ENCODE results near the gene PLEKHA1. TPM values are rescaled to one million over a fixed set of nuclear protein-coding genes. Genes with fewer than 3 reads are reported as not detected.

Gene PLEKHA1
- polyA plus RNA-seq, 3 donors: 5.5 to 14.9 (median 12.3) TPM

DNA sequence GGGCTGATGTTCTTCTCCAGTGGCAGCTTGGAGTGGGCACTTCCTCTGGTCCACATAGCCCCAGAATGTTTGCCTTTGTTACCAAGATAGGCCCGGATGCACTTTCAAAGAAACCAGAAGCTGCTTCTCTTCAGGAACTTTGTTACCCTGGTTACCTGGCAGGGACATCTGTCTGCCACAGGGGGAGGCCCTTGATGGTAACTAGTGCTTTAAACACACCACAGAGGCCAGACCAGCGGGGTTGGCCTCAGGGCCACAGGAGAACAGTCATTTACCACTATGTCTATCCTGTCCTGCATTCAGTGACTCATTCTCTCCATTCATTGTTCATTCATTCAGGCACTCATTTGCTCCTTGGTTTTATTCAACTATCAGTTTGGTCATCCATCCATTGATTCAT lies 11.9 kb upstream of the PLEKHA1 start:
- H3K9me3 Mint-ChIP-seq: peaks cover 0 to 17% (median 9%) of the 10 kb centered on the region in 7 donors

DNA sequence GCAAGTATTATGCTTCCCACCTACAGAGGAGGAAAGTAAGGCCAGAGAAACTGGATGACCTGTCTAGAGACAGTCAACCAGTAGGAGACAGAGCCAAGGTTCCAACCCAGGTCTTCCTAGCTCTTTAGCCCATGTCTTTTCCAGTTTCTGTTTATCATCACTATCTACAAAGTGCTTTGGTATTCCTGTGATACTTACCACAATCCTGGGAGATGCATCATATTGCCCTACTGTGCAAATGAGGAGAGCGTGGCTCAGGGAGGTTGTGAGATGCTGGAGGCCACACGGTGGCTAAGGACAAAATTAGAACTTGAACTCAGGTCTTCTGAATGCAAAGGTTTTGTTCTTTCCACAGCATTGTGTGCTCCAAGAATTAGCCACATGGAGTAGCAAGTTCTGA lies 11.2 kb upstream of the PLEKHA1 start:
- no peaks in the 10 kb centered on the region for H4K20me1 ChIP-seq (ENCODE audit: insufficient read depth, low read length)
- H3K4me3 ChIP-seq (replicated peaks in 1 of 3; ENCODE audit: low read depth in 2 of 3, low read length in 3 of 3): no peak overlapping the region
- H3K27ac ChIP-seq (ENCODE audit: low read depth in 1 of 2, low read length in 2 of 2): no peak overlapping the region
- H3K4me1 ChIP-seq (ENCODE audit: control insufficient read depth in 1 of 2, insufficient read depth in 2 of 2, low read length in 2 of 2): no peaks in the 10 kb centered on the region
- no peaks in the 10 kb centered on the region for H3K79me2 ChIP-seq (ENCODE audit: insufficient read depth, low read length)
- intact Hi-C loops (cut with micrococcal nuclease): no loop called here
- no peak overlapping the region for H3K4me2 ChIP-seq (replicated peaks; ENCODE audit: extremely low read depth, low read length, poor library complexity, severe bottlenecking)
- Mint-ChIP-seq H3K27ac (no peak overlapping the region), H3K4me1 (no peaks in the 10 kb centered on the region), H3K27me3 (ENCODE audit: low read depth in 3 of 3) (peaks cover 14 to 21% (median 18%) of the 10 kb centered on the region in 3 donors), H3K9me3 (peaks cover 0 to 14% (median 7%) of the 10 kb centered on the region in 7 donors), H3K36me3 (no peaks in the 10 kb centered on the region), H3K4me3 (no peak overlapping the region)
- no peak overlapping the region for H2AFZ ChIP-seq (ENCODE audit: insufficient read depth, low read depth, low read length, poor library complexity, severe bottlenecking)
- WGBS (ENCODE audit: insufficient coverage): 93% methylated on average over 2 of the region's 2 CpGs
- TF ChIP-seq, protein P1, sequence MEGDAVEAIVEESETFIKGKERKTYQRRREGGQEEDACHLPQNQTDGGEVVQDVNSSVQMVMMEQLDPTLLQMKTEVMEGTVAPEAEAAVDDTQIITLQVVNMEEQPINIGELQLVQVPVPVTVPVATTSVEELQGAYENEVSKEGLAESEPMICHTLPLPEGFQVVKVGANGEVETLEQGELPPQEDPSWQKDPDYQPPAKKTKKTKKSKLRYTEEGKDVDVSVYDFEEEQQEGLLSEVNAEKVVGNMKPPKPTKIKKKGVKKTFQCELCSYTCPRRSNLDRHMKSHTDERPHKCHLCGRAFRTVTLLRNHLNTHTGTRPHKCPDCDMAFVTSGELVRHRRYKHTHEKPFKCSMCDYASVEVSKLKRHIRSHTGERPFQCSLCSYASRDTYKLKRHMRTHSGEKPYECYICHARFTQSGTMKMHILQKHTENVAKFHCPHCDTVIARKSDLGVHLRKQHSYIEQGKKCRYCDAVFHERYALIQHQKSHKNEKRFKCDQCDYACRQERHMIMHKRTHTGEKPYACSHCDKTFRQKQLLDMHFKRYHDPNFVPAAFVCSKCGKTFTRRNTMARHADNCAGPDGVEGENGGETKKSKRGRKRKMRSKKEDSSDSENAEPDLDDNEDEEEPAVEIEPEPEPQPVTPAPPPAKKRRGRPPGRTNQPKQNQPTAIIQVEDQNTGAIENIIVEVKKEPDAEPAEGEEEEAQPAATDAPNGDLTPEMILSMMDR (IDR thresholded peaks at IDR 0.05): no peak
- H3K27me3 ChIP-seq (ENCODE audit: control insufficient read depth in 2 of 2, insufficient read depth in 2 of 2, low read length in 2 of 2): no peaks in the 10 kb centered on the region
- no peak overlapping the region for H3K9ac ChIP-seq (ENCODE audit: insufficient read depth, low read length, poor library complexity, severe bottlenecking)
- no peaks in the 10 kb centered on the region for H3K9me3 ChIP-seq (replicated peaks in 1 of 2; ENCODE audit: control insufficient read depth in 1 of 2, insufficient read depth in 1 of 2, low read length in 2 of 2)
- H3K36me3 ChIP-seq (replicated peaks in 1 of 2; ENCODE audit: control insufficient read depth in 1 of 2, insufficient read depth in 2 of 2, low read length in 2 of 2): no peaks in the 10 kb centered on the region
- no peak for DNase-seq

More for the DNA sequence above, 11.9 kb upstream of the PLEKHA1 start:
- peaks cover 14 to 21% (median 19%) of the 10 kb centered on the region in 3 donors for H3K27me3 Mint-ChIP-seq (ENCODE audit: low read depth in 3 of 3)
- Histone ChIP-seq H3K4me2 (replicated peaks; ENCODE audit: extremely low read depth, low read length, poor library complexity, severe bottlenecking) (no peak overlapping the region), H2AFZ (ENCODE audit: insufficient read depth, low read depth, low read length, poor library complexity, severe bottlenecking) (no peak overlapping the region), H3K36me3 (replicated peaks in 1 of 2; ENCODE audit: control insufficient read depth in 1 of 2, insufficient read depth in 2 of 2, low read length in 2 of 2) (no peaks in the 10 kb centered on the region), H3K4me3 (replicated peaks in 1 of 3; ENCODE audit: low read depth in 2 of 3, low read length in 3 of 3) (no peak overlapping the region), H4K20me1 (ENCODE audit: insufficient read depth, low read length) (no peaks in the 10 kb centered on the region), H3K79me2 (ENCODE audit: insufficient read depth, low read length) (no peaks in the 10 kb centered on the region), H3K4me1 (ENCODE audit: control insufficient read depth in 1 of 2, insufficient read depth in 2 of 2, low read length in 2 of 2) (no peaks in the 10 kb centered on the region), H3K27me3 (ENCODE audit: control insufficient read depth in 2 of 2, insufficient read depth in 2 of 2, low read length in 2 of 2) (no peaks in the 10 kb centered on the region), H3K9me3 (replicated peaks in 1 of 2; ENCODE audit: control insufficient read depth in 1 of 2, insufficient read depth in 1 of 2, low read length in 2 of 2) (no peaks in the 10 kb centered on the region), H3K27ac (ENCODE audit: low read depth in 1 of 2, low read length in 2 of 2) (no peak overlapping the region), H3K9ac (ENCODE audit: insufficient read depth, low read length, poor library complexity, severe bottlenecking) (no peak overlapping the region)
- no peak overlapping the region for H3K27ac Mint-ChIP-seq
- TF ChIP-seq, protein P1 (IDR thresholded peaks at IDR 0.05): no peak
- H3K36me3 Mint-ChIP-seq: no peaks in the 10 kb centered on the region
- no peaks in the 10 kb centered on the region for H3K4me1 Mint-ChIP-seq
- WGBS (ENCODE audit: insufficient coverage): 69% methylated on average over 2 of the region's 2 CpGs
- intact Hi-C loops (cut with micrococcal nuclease): no loop called here
- DNase-seq: no peak
- H3K4me3 Mint-ChIP-seq: no peak overlapping the region
